Uterus (tissue), 2 donors: ENCODE data around the gene GRM6.

Experiments
- CTCF ChIP-seq, 4 experiments: fragments of 200-600 bp in 2 of 4; fragments of 450-650 bp in 2 of 4; sonication (generic) in 2 of 4; IDR thresholded peaks; one replicate each; pipeline ENCODE4 v1.5.1; 2016 to 2019; ENCODE audit warnings: antibody characterized with exemption in 4 of 4, mild to moderate bottlenecking in 2 of 4, moderate library complexity in 1 of 4
- POLR2A ChIP-seq, 2 donors: fragments of 450-650 bp; IDR thresholded peaks; one replicate each; pipeline ENCODE4 v1.6.1; 2016; ENCODE audit warnings: antibody characterized with exemption in 2 of 2, mild to moderate bottlenecking in 1 of 2, moderate library complexity in 1 of 2

DNA sequence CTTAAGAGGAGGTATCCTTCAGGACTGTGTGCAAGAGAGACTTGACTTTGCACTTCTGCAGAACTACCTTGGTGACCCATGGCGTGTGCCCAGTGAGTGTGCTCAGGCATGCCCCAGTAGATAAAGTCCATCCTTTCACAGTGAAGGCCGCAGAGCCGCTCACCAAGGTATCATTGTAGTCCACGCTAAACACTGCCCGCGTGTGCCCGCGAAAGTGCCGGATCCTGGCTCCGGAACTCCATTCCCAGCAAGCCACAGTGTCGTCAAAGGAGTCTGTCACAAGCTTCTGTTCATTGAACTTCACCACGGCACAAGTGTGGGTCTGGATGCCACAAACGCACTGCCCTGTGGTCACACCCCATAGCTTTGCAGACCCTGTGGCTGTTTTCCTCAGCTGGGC, 3.3 kb upstream of the GRM6 start:
- TF ChIP-seq CTCF (IDR thresholded peaks at IDR 0.05) (no peak), POLR2A (IDR thresholded peaks at IDR 0.05) (no peak)
